ENCODE measurements around the gene SPP1.

- no peak for TF ChIP-seq CTCF (IDR thresholded peaks at IDR 0.05)
- TF ChIP-seq POLR2A (IDR thresholded peaks at IDR 0.05) = no peak
Observed at GRCh38 chr4:88006956-88007303, 31.4 kb downstream of the SPP1 start.

Data from thyroid gland (tissue), 4 donors.